HCT116 (cell line): Measurements from ENCODE around the gene RPL7A. TPM values are rescaled to one million over a fixed set of nuclear protein-coding genes. Genes with fewer than 3 reads are reported as not detected.

Experiments used
- ATAC-seq: fragments of 200-7000 bp; cut with Tn5 transposase; 2 replicates; pipeline ENCODE4 v1.9.1; 2020; ENCODE audit warnings: mild to moderate bottlenecking, moderate library complexity
- BruUV-seq: library from RNA; stranded (reverse); fragments of 400-500 nt; replicated peaks from 2 replicates; lab custom pipeline; 2021; lab: Mats Ljungman, UMichigan
- CTCF ChIA-PET: fragments of 300-600 bp; sonication (Branson Sonifier 250); formaldehyde crosslinking; loops from one replicate; lab custom pipeline; 2021; ENCODE audit warnings: antibody characterized with exemption; lab: Charles Lee
- POLR2A ChIA-PET: fragments of 300-600, 350-600 bp; sonication (Branson Sonifier 250); formaldehyde crosslinking; loops from one replicate; lab custom pipeline; 2021; ENCODE audit warnings: antibody characterized with exemption; lab: Charles Lee
- RAD21 ChIA-PET, 2 experiments: fragments of 300-600 bp; sonication (Branson Sonifier 250); formaldehyde crosslinking; loops; one replicate each; lab custom pipeline; 2023; ENCODE audit warnings: low total read pairs in 2 of 2; ENCODE audit not compliant: uncharacterized antibody in 2 of 2, unreplicated experiment in 2 of 2, low non-redundant PET in 1 of 2; lab: Charles Lee
- DNase-seq: peaks from one replicate; pipeline ENCODE4 v3.0.0-alpha.2; 2010; ENCODE audit warnings: low read depth, low spot score
- H2AFZ ChIP-seq: fragments of 200-600 bp; shearing (Covaris generic), sonication (generic); 2 replicates; pipeline ENCODE4 v1.6.1; 2017; ENCODE audit warnings: low read depth, mixed run types, mixed read lengths, antibody characterized with exemption, low read length; ENCODE audit not compliant: poor library complexity, severe bottlenecking
- H3K27ac ChIP-seq: 2 replicates; pipeline ENCODE4 v1.5.1; 2012; ENCODE audit warnings: low read depth, low read length
- H3K27me3 ChIP-seq: fragments of 200-600 bp; sonication (generic); 2 replicates; pipeline ENCODE4 v1.6.1; 2016; ENCODE audit warnings: mixed run types, low read length, mixed read lengths; ENCODE audit not compliant: insufficient read depth
- H3K36me3 ChIP-seq, 2 experiments: fragments of 200-500 bp in 1 of 2; fragments of 200-600 bp in 1 of 2; sonication (Bioruptor generic) in 1 of 2; sonication (generic) in 1 of 2; 2 replicates each; pipeline versions ENCODE4 v1.5.1 to v1.6.1; 2014 to 2016; ENCODE audit warnings: low read length in 2 of 2, inconsistent platforms in 1 of 2, mixed read lengths in 1 of 2, mixed run types in 1 of 2; ENCODE audit not compliant: insufficient read depth in 2 of 2, control insufficient read depth in 1 of 2
- H3K4me1 ChIP-seq, 2 experiments: fragments of 200-600 bp in 1 of 2; sonication (generic) in 1 of 2; 2 replicates each; pipeline versions ENCODE4 v1.5.1 to v1.6.1; 2012 to 2017; ENCODE audit warnings: low read length in 2 of 2, inconsistent platforms in 1 of 2, mild to moderate bottlenecking in 1 of 2, mixed read lengths in 1 of 2, mixed run types in 1 of 2, moderate library complexity in 1 of 2; ENCODE audit not compliant: insufficient read depth in 2 of 2, control insufficient read depth in 1 of 2
- H3K4me2 ChIP-seq: fragments of 200-600 bp; sonication (generic); 2 replicates; pipeline ENCODE4 v1.6.1; 2017; ENCODE audit warnings: mixed run types, low read length, mixed read lengths
- H3K4me3 ChIP-seq, 2 experiments: fragments of 200-600 bp in 1 of 2; sonication (generic) in 1 of 2; replicated peaks in 1 of 2; 2 replicates each; pipeline ENCODE4 v1.5.1; 2011 to 2016; ENCODE audit warnings: low read length in 2 of 2, control low read depth in 1 of 2, low read depth in 1 of 2, mild to moderate bottlenecking in 1 of 2, mixed read lengths in 1 of 2, mixed run types in 1 of 2
- H3K79me2 ChIP-seq: fragments of 200-600 bp; sonication (generic); 2 replicates; pipeline ENCODE4 v1.6.1; 2017; ENCODE audit warnings: mild to moderate bottlenecking, mixed run types, low read length, moderate library complexity, mixed read lengths; ENCODE audit not compliant: insufficient read depth
- H3K9ac ChIP-seq: fragments of 200-600 bp; sonication (generic); 2 replicates; pipeline ENCODE4 v1.6.1; 2016; ENCODE audit warnings: low read length, mixed read lengths
- H3K9me2 ChIP-seq: fragments of 200-600 bp; sonication (generic), shearing (Covaris generic); 2 replicates; pipeline ENCODE4 v1.6.1; 2017; ENCODE audit warnings: mixed run types, mild to moderate bottlenecking, moderate library complexity; ENCODE audit not compliant: insufficient read depth
- H3K9me3 ChIP-seq, 2 experiments: fragments of 200-500 bp in 1 of 2; fragments of 200-600 bp in 1 of 2; sonication (Bioruptor generic) in 1 of 2; sonication (generic) in 1 of 2; 2 replicates each; pipeline ENCODE4 v1.6.1; 2014 to 2017; ENCODE audit warnings: low read length in 2 of 2, mixed read lengths in 2 of 2, inconsistent platforms in 1 of 2, low read depth in 1 of 2, mild to moderate bottlenecking in 1 of 2, mixed run types in 1 of 2, moderate library complexity in 1 of 2; ENCODE audit not compliant: control insufficient read depth in 1 of 2, insufficient read depth in 1 of 2
- H4K20me1 ChIP-seq: fragments of 200-600 bp; sonication (generic), shearing (Covaris generic); 2 replicates; pipeline ENCODE4 v1.6.1; 2017; ENCODE audit warnings: mixed run types, mild to moderate bottlenecking, moderate library complexity; ENCODE audit not compliant: insufficient read depth
- CBX3 ChIP-seq: IDR thresholded peaks from 2 replicates; pipeline ENCODE4 v1.6.1; 2012; ENCODE audit warnings: low read depth
- EGR1 ChIP-seq: IDR thresholded peaks from 2 replicates; pipeline ENCODE4 v1.6.1; 2012; ENCODE audit warnings: low read depth
- EZH2 ChIP-seq: fragments of 200-600 bp; sonication (generic); IDR thresholded peaks from 2 replicates; pipeline ENCODE4 v1.6.1; 2017; ENCODE audit warnings: antibody characterized with exemption, mixed run types
- EZH2phosphoT487 ChIP-seq: fragments of 200-600 bp; IDR thresholded peaks from 2 replicates; pipeline ENCODE4 v1.6.1; 2018; ENCODE audit warnings: antibody characterized with exemption, borderline replicate concordance
- JUND ChIP-seq: IDR thresholded peaks from 2 replicates; pipeline ENCODE4 v1.6.1; 2012
- POLR2AphosphoS5 ChIP-seq: IDR thresholded peaks from 2 replicates; pipeline ENCODE4 v1.6.1; 2011; ENCODE audit warnings: mild to moderate bottlenecking, low read depth, low read length, moderate library complexity
- SRF ChIP-seq: IDR thresholded peaks from 2 replicates; pipeline ENCODE4 v1.6.1; 2012; ENCODE audit warnings: low read depth
- YY1 ChIP-seq: IDR thresholded peaks from 2 replicates; pipeline ENCODE4 v1.6.1; 2011; ENCODE audit warnings: low read length, low read depth, moderate library complexity, mild to moderate bottlenecking; ENCODE audit not compliant: insufficient replicate concordance; ENCODE audit errors: extremely low read depth
- ZFX ChIP-seq: fragments of 450-650 bp; IDR thresholded peaks from 2 replicates; pipeline ENCODE4 v1.6.1; 2017
- intact Hi-C: fragments of 100-400 bp; cut with micrococcal nuclease; formaldehyde crosslinking; loops from 2 replicates; pipeline ENCODE4 v1.10.0; 2022
- total RNA-seq: library from RNA; stranded (reverse); gene quantifications from one replicate; pipeline ENCODE4 v1.2.1, GENCODE V29; 2021; ENCODE audit not compliant: unreplicated experiment
- TF ChIP-seq, protein P1 (sequence below), 3 experiments: fragments of 200-600 bp in 1 of 3; sonication (generic) in 1 of 3; IDR thresholded peaks in 2 of 3; conservative IDR thresholded peaks in 1 of 3; 2 replicates each; pipeline ENCODE4 v1.5.1; 2012 to 2017; ENCODE audit warnings: low read depth in 2 of 3, low read length in 2 of 3, antibody characterized with exemption in 1 of 3, borderline replicate concordance in 1 of 3, control low read depth in 1 of 3, mild to moderate bottlenecking in 1 of 3, mixed read lengths in 1 of 3, mixed run types in 1 of 3, moderate library complexity in 1 of 3; ENCODE audit not compliant: insufficient read depth in 1 of 3
- TF ChIP-seq, protein P2 (sequence below): IDR thresholded peaks from 2 replicates; pipeline ENCODE4 v1.6.1; 2012
- TF ChIP-seq, protein P3 (sequence below): IDR thresholded peaks from 2 replicates; pipeline ENCODE4 v1.6.1; 2012

RPL7A gene
- total RNA-seq, 1 experiment from 2014 or later, result 2,837 TPM

DNA sequence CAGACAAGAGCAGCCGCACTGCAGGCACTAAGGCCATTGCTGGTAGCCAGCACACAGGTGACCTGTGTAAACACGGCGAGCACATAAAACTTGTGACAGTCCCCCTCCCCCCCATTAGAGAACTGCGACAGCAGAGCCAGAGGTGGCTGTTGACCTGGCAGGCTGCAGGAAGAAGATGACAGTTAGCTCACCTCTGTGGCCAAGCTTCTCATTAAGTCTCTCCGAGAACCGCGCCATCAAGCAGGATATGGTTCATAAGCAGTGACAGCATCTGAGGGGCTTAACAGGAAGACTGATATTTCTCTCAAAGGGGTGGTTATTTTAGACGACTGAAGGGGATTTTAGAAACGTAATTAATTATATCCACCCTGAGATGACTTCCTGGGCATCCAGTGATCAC is 22.7 kb downstream of the RPL7A start:
- Histone ChIP-seq H2AFZ (no peak overlapping the region), H3K9ac (no peak overlapping the region), H3K4me2 (no peak overlapping the region), H3K27ac (no peak overlapping the region), H3K27me3 (no peaks in the 10 kb centered on the region), H4K20me1 (peaks cover 9% of the 10 kb centered on the region; the same call in 1 of the 2 replicates), H3K79me2 (peaks cover 97% of the 10 kb centered on the region), H3K4me3 (no peak overlapping the region), H3K9me3 (no peaks in the 10 kb centered on the region), H3K36me3 (peaks cover 23 to 45% of the 10 kb centered on the region in 2 experiments; a peak in 3 of 4 replicates), H3K4me1 (peaks cover 5% of the 10 kb centered on the region in 2 experiments; a peak in 2 of 4 replicates), H3K9me2 (no peaks in the 10 kb centered on the region)
- CTCF ChIA-PET, result no interaction called here
- no peak for ATAC-seq
- DNase-seq, result no peak
- no TSS peak for BruUV-seq
- no peak for TF ChIP-seq SRF
- TF ChIP-seq POLR2AphosphoS5, result no peak
- no peak for TF ChIP-seq EZH2
- no peak for TF ChIP-seq JUND
- TF ChIP-seq YY1, result no peak
- TF ChIP-seq, protein P1, sequence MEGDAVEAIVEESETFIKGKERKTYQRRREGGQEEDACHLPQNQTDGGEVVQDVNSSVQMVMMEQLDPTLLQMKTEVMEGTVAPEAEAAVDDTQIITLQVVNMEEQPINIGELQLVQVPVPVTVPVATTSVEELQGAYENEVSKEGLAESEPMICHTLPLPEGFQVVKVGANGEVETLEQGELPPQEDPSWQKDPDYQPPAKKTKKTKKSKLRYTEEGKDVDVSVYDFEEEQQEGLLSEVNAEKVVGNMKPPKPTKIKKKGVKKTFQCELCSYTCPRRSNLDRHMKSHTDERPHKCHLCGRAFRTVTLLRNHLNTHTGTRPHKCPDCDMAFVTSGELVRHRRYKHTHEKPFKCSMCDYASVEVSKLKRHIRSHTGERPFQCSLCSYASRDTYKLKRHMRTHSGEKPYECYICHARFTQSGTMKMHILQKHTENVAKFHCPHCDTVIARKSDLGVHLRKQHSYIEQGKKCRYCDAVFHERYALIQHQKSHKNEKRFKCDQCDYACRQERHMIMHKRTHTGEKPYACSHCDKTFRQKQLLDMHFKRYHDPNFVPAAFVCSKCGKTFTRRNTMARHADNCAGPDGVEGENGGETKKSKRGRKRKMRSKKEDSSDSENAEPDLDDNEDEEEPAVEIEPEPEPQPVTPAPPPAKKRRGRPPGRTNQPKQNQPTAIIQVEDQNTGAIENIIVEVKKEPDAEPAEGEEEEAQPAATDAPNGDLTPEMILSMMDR (IDR thresholded peaks at IDR 0.05 in 2 of 3, conservative IDR thresholded peaks at IDR 0.05 in 1 of 3; ENCODE audit: borderline replicate concordance in 1 of 3, insufficient read depth in 1 of 3, low read depth in 2 of 3, low read length in 2 of 3), result no peak
- TF ChIP-seq, protein P2, sequence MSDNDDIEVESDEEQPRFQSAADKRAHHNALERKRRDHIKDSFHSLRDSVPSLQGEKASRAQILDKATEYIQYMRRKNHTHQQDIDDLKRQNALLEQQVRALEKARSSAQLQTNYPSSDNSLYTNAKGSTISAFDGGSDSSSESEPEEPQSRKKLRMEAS, result no peak
- no peak for TF ChIP-seq EZH2phosphoT487
- no peak for TF ChIP-seq ZFX
- TF ChIP-seq, protein P3, sequence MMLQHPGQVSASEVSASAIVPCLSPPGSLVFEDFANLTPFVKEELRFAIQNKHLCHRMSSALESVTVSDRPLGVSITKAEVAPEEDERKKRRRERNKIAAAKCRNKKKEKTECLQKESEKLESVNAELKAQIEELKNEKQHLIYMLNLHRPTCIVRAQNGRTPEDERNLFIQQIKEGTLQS, result no peak
- TF ChIP-seq CBX3, result no peak
- TF ChIP-seq EGR1, result no peak
- intact Hi-C loops, result no loop called here
- RAD21 ChIA-PET, result interaction anchor here in 1 of 2 experiments (0.6 kb wide), 1 partner anchor 89 kb away, joined by 4 read pairs; the partner anchor contains the start of gene CACFD1
- POLR2A ChIA-PET, result interaction anchor here (0.6 kb wide), 1 partner anchor 728 kb away, joined by 3 read pairs; no protein-coding TSS in a partner anchor
